GM12878 (cell line): Measurements from ENCODE around the gene MYOC. TPM values are rescaled to one million over a fixed set of nuclear protein-coding genes. Genes with fewer than 3 reads are reported as not detected.
A peak's percentile ranks its signal among the peaks of the same experiment; 100 is the strongest.

Source experiments
- ATAC-seq: fragments of 200-7000 bp; cut with Tn5 transposase; 3 replicates; pipeline ENCODE4 v1.9.1; 2020; ENCODE audit warnings: mild to moderate bottlenecking, moderate library complexity
- Bru-seq: library from RNA; stranded (reverse); fragments of 400-500 nt; gene quantifications from one replicate; lab custom pipeline; 2021; lab: Mats Ljungman, UMichigan
- BruChase-seq, 2 experiments: library from RNA; stranded (reverse); fragments of 400-500 nt; gene quantifications; one replicate each; lab custom pipeline; 2021; lab: Mats Ljungman, UMichigan
- BruUV-seq: library from RNA; stranded (reverse); fragments of 400-500 nt; replicated peaks from 2 replicates; lab custom pipeline; 2021; lab: Mats Ljungman, UMichigan
- CTCF ChIA-PET: fragments of 300-600 bp; sonication (Branson Sonifier 250); formaldehyde crosslinking; extraction: SDS; loops from one replicate; lab custom pipeline; 2021; ENCODE audit warnings: inconsistent platforms; lab: Yijun Ruan, JAX
- POLR2A ChIA-PET: fragments of 350-600 bp; formaldehyde crosslinking; extraction: SDS; loops from one replicate; lab custom pipeline; 2021; ENCODE audit warnings: inconsistent platforms; lab: Charles Lee
- RAD21 ChIA-PET: fragments of 300-600 bp; sonication (Branson Sonifier 250); formaldehyde crosslinking; loops from one replicate; lab custom pipeline; 2023; ENCODE audit warnings: antibody characterized with exemption; ENCODE audit not compliant: unreplicated experiment; lab: Charles Lee
- SMC1A ChIA-PET: fragments of 300-600 bp; sonication (Branson Sonifier 250); formaldehyde crosslinking; loops from one replicate; lab custom pipeline; 2023; ENCODE audit not compliant: unreplicated experiment, uncharacterized antibody; lab: Charles Lee
- DNase-seq: peaks from one replicate; pipeline ENCODE4 v3.0.0-alpha.2; 2011; ENCODE audit warnings: low read depth, low spot score
- FAIRE-seq: peaks from 3 replicates; lab custom pipeline; 2011; peaks lifted over from hg19 to GRCh38; lab: Jason Lieb, UNC
- H2AFZ ChIP-seq: 2 replicates; pipeline ENCODE4 v1.6.0; 2011; ENCODE audit warnings: low read depth, low read length, control low read depth; ENCODE audit not compliant: control insufficient read depth
- H3K27ac ChIP-seq: 2 replicates; pipeline ENCODE4 v1.5.1; 2011; ENCODE audit warnings: control low read depth; ENCODE audit not compliant: control insufficient read depth, insufficient read depth
- H3K27me3 ChIP-seq, 2 experiments: replicated peaks in 1 of 2; 2 replicates each; pipeline versions ENCODE4 v1.6.0 to v1.6.1; 2011; ENCODE audit warnings: low read length in 1 of 2; ENCODE audit not compliant: control insufficient read depth in 2 of 2, insufficient read depth in 2 of 2
- H3K36me3 ChIP-seq, 2 experiments: 2 replicates each; pipeline ENCODE4 v1.5.1; 2011; ENCODE audit warnings: low read length in 1 of 2; ENCODE audit not compliant: control insufficient read depth in 2 of 2, insufficient read depth in 2 of 2
- H3K4me1 ChIP-seq: 2 replicates; pipeline ENCODE4 v1.6.1; 2011; ENCODE audit warnings: mild to moderate bottlenecking, low read length, moderate library complexity, mixed read lengths; ENCODE audit not compliant: control insufficient read depth, insufficient read depth
- H3K4me2 ChIP-seq: 2 replicates; pipeline ENCODE4 v1.6.0; 2011; ENCODE audit warnings: control low read depth; ENCODE audit not compliant: control insufficient read depth, insufficient read depth
- H3K4me3 ChIP-seq: fragments of 200-600 bp; sonication (generic); 2 replicates; pipeline ENCODE4 v1.5.1; 2016
- H3K79me2 ChIP-seq: 2 replicates; pipeline ENCODE4 v1.6.0; 2011; ENCODE audit warnings: low read length; ENCODE audit not compliant: control insufficient read depth, insufficient read depth
- H3K9ac ChIP-seq: 2 replicates; pipeline ENCODE4 v1.8.0; 2011; ENCODE audit warnings: low read length, control low read depth, mixed read lengths; ENCODE audit not compliant: control insufficient read depth, insufficient read depth
- H3K9me3 ChIP-seq: replicated peaks from 3 replicates; pipeline ENCODE4 v1.5.1; 2011; ENCODE audit warnings: mild to moderate bottlenecking, low read length; ENCODE audit not compliant: control insufficient read depth, insufficient read depth
- H4K20me1 ChIP-seq: 2 replicates; pipeline ENCODE4 v1.6.0; 2011; ENCODE audit not compliant: control insufficient read depth, insufficient read depth
- SMC3 ChIP-seq: IDR thresholded peaks from 2 replicates; pipeline ENCODE4 v1.6.1; 2011; ENCODE audit warnings: low read length, improper control_type of control experiment, borderline replicate concordance
- WGBS: methylation state at CpG from one replicate; pipeline ENCODE4 v1.1.6; 2016; ENCODE audit warnings: low lambda C conversion rate; ENCODE audit not compliant: insufficient replicate concordance, insufficient coverage; ENCODE audit errors: missing lambda C conversion rate; 5-methylcytosine and 5-hydroxymethylcytosine counted together
- in situ Hi-C: fragments of 300-500 bp; cut with MboI; formaldehyde crosslinking; loops from 9 replicates; pipeline ENCODE4 v1.14.3; 2018; ENCODE audit warnings: mixed read lengths
- intact Hi-C: fragments of 100-400 bp; cut with micrococcal nuclease; formaldehyde crosslinking; loops from one replicate; pipeline ENCODE4 v1.14.2; 2022; ENCODE audit not compliant: unreplicated experiment
- long read RNA-seq, 2 experiments: library from polyadenylated mRNA; unstranded; transcript quantifications; one replicate each; pipeline ENCODE4 v2.0.0, GENCODE V29; 2019 to 2020
- polyA minus RNA-seq, 3 experiments: library from RNA; depleted of rRNA, polyadenylated mRNA; stranded (reverse); fragments of >200 nt; gene quantifications; 2 replicates each; pipeline ENCODE4 v1.2.3, GENCODE V29; 2011
- polyA plus RNA-seq, 11 experiments: library from polyadenylated mRNA; depleted of rRNA in 4 of 11; unstranded in 6 of 11; stranded (reverse) in 5 of 11; fragments of >200 nt; fragmentation: Nextera tagmentation in 4 of 11; fragmentation: Illumina TruSeq in 1 of 11; extraction: Ambion mirVana in 4 of 11; extraction: Trizol in 1 of 11; gene quantifications; 1 replicate in 1 of 11; 2 replicates in 10 of 11; pipeline versions ENCODE4 v1.2.1 to v1.2.3, GENCODE V29; 2011 to 2016; ENCODE audit warnings: inconsistent platforms in 2 of 11, missing spikeins in 2 of 11, low read depth in 1 of 11
- total RNA-seq, 4 experiments: library from RNA; depleted of rRNA in 3 of 4; stranded (reverse); fragments of >200 nt in 3 of 4; fragmentation: Illumina TruSeq in 1 of 4; extraction: Trizol in 1 of 4; gene quantifications; 2 replicates each; pipeline versions ENCODE4 v1.2.1 to v1.2.3, GENCODE V29; 2013 to 2021

The MYOC gene
- total RNA-seq (2013; cell fraction: nucleolus; rRNA removed), result not detected in 2 replicates
- not detected in 2 replicates for total RNA-seq (2014; rRNA removed)
- total RNA-seq (2014; rRNA removed; fragmentation: Illumina TruSeq; extraction: Trizol), result not detected in 2 replicates
- total RNA-seq (2021), result not detected in 2 replicates
- not detected for polyA plus RNA-seq (2011; ENCODE audit: low read depth)
- polyA plus RNA-seq (2011; rRNA removed), result 0.07 TPM in 1 of 2 replicates, not detected in the other
- polyA plus RNA-seq (2011; cell fraction: cytosol; rRNA removed), result 0.03 TPM in 1 of 2 replicates, not detected in the other
- not detected in 2 replicates for polyA plus RNA-seq (2011; cell fraction: nucleus; rRNA removed)
- not detected in 2 replicates for polyA plus RNA-seq (2012)
- polyA plus RNA-seq (2014; fragmentation: Illumina TruSeq; extraction: Trizol), result not detected in 2 replicates
- not detected for polyA plus RNA-seq (2014; fragmentation: Nextera tagmentation; extraction: Ambion mirVana)
- not detected in 2 replicates for polyA plus RNA-seq (2014; rRNA removed)
- not detected for polyA plus RNA-seq (2016; fragmentation: Nextera tagmentation; extraction: Ambion mirVana)
- polyA minus RNA-seq (2011; rRNA and poly(A)+ RNA removed), result 0.15 TPM in 1 of 2 replicates, not detected in the other
- polyA minus RNA-seq (2011; cell fraction: cytosol; rRNA and poly(A)+ RNA removed), result not detected in 2 replicates
- polyA minus RNA-seq (2011; cell fraction: nucleus; rRNA and poly(A)+ RNA removed), result not detected in 2 replicates
- Bru-seq, nascent RNA, result percentile 20 among the genes with signal in this experiment
- percentile 27 among the genes with signal in this experiment for BruChase-seq, experiment 1, labeled RNA remaining after a 6-hour chase
- BruChase-seq, experiment 2, labeled RNA remaining after a 2-hour chase, result percentile 28 among the genes with signal in this experiment
- long read RNA-seq, experiment 1, result 0 reads
- long read RNA-seq, experiment 2, partial matches to known transcripts, result 0 of 1 reads
- long read RNA-seq, experiment 2, other reads (novel, unspliced or antisense), result 1 of 1 reads

GRCh38 chr1:171652234-171652822, at the start of gene MYOC:
MYOC (minus strand) TSS chr1:171652688; CDS start chr1:171652611, 77 bp downstream.
- RAD21 ChIA-PET, result interaction anchor here (0.6 to 0.9 kb wide), 2 partner anchors 31 to 66 kb away, joined by 3 read pairs; no protein-coding TSS in a partner anchor
- H3K79me2 ChIP-seq, result no peaks in the 10 kb centered on the region
- no peak within 1 kb of the TSS for H3K27ac ChIP-seq
- CTCF ChIA-PET, result interaction anchor here (0.6 to 7.3 kb wide), 5 partner anchors 7 to 153 kb away, joined by 3 to 68 read pairs (median 3); no protein-coding TSS in a partner anchor
- no peak for DNase-seq
- no peak within 1 kb of the TSS for H2AFZ ChIP-seq
- no peak within 1 kb of the TSS for H3K4me3 ChIP-seq
- peaks cover 0 to 3% of the 10 kb centered on the region in 2 experiments; a peak in 1 of 4 replicates for H3K27me3 ChIP-seq
- no TSS peak for BruUV-seq
- TF ChIP-seq SMC3, result no peak
- TF ChIP-seq, all 136 proteins: peak for 0
- Histone ChIP-seq H3K9me3 (no peaks in the 10 kb centered on the region), H4K20me1 (no peaks in the 10 kb centered on the region), H3K4me1 (no peaks in the 10 kb centered on the region), H3K4me2 (no peak within 1 kb of the TSS), H3K9ac (no peak within 1 kb of the TSS), H3K36me3 (no peaks in the 10 kb centered on the region)
- in situ Hi-C loops (no loop called here), intact Hi-C loops (no loop called here)
- ChIA-PET SMC1A (no interaction called here), POLR2A (interaction anchor here (1.3 kb wide), 1 partner anchor 16 kb away, joined by 3 read pairs; no protein-coding TSS in a partner anchor)
- ATAC-seq, result no peak
- FAIRE-seq, result no peak
- 8% methylated on average over 8 of the region's 8 CpGs for whole genome bisulfite sequencing
